Calu3 (cell line): ENCODE results near the gene KCNH5. TPM values are rescaled to one million over a fixed set of nuclear protein-coding genes. Genes with fewer than 3 reads are reported as not detected.

Experiments
- BruUV-seq: library from RNA; stranded (reverse); fragments of 400-500 nt; replicated peaks from 2 replicates; lab custom pipeline; 2021; lab: Mats Ljungman, UMichigan
- CTCF ChIA-PET: fragments of 300-600 bp; sonication (Branson Sonifier 250); formaldehyde crosslinking; loops from one replicate; lab custom pipeline; 2022; ENCODE audit warnings: antibody characterized with exemption; lab: Charles Lee
- DNase-seq: peaks from one replicate; pipeline ENCODE4 v3.0.0; 2022
- H3K27ac Mint-ChIP-seq: one replicate; pipeline ENCODE4 v1.8.0; 2022; ENCODE audit warnings: mixed read lengths; ENCODE audit not compliant: unreplicated experiment
- H3K27me3 Mint-ChIP-seq: one replicate; pipeline ENCODE4 v1.8.0; 2022; ENCODE audit warnings: mixed read lengths; ENCODE audit not compliant: unreplicated experiment
- H3K36me3 Mint-ChIP-seq: one replicate; pipeline ENCODE4 v1.8.0; 2022; ENCODE audit warnings: mild to moderate bottlenecking, moderate library complexity, mixed read lengths; ENCODE audit not compliant: insufficient read depth, unreplicated experiment
- H3K4me1 Mint-ChIP-seq: one replicate; pipeline ENCODE4 v1.8.0; 2022; ENCODE audit warnings: mild to moderate bottlenecking, low read depth, mixed read lengths; ENCODE audit not compliant: unreplicated experiment
- H3K4me3 Mint-ChIP-seq: one replicate; pipeline ENCODE4 v1.8.0; 2022; ENCODE audit warnings: mild to moderate bottlenecking, low read depth, moderate library complexity, mixed read lengths; ENCODE audit not compliant: unreplicated experiment
- H3K9me3 Mint-ChIP-seq: one replicate; pipeline ENCODE4 v1.8.0; 2022; ENCODE audit warnings: low read depth, mixed read lengths; ENCODE audit not compliant: unreplicated experiment
- intact Hi-C: fragments of 100-400 bp; cut with micrococcal nuclease; formaldehyde crosslinking; loops from one replicate; pipeline ENCODE4 v1.10.0; 2022; ENCODE audit not compliant: unreplicated experiment
- total RNA-seq: library from RNA; stranded (reverse); gene quantifications from 2 replicates; pipeline ENCODE4 v1.2.3, GENCODE V29; 2022
- TF ChIP-seq, protein P1 (sequence below): fragments of 200-600 bp; IDR thresholded peaks from one replicate; pipeline ENCODE4 v1.8.0; 2022; ENCODE audit warnings: antibody characterized with exemption; ENCODE audit not compliant: unreplicated experiment

The KCNH5 gene
- total RNA-seq, 1 experiment from 2014 or later = not detected

GRCh38 chr14:63032641-63033040 lies 12.6 kb downstream of the KCNH5 start:
- Mint-ChIP-seq H3K9me3 (no peaks in the 10 kb centered on the region), H3K4me1 (no peaks in the 10 kb centered on the region), H3K4me3 (no peak overlapping the region), H3K36me3 (no peaks in the 10 kb centered on the region), H3K27me3 (no peaks in the 10 kb centered on the region), H3K27ac (no peak overlapping the region)
- no peak for DNase-seq
- TF ChIP-seq, protein P1, sequence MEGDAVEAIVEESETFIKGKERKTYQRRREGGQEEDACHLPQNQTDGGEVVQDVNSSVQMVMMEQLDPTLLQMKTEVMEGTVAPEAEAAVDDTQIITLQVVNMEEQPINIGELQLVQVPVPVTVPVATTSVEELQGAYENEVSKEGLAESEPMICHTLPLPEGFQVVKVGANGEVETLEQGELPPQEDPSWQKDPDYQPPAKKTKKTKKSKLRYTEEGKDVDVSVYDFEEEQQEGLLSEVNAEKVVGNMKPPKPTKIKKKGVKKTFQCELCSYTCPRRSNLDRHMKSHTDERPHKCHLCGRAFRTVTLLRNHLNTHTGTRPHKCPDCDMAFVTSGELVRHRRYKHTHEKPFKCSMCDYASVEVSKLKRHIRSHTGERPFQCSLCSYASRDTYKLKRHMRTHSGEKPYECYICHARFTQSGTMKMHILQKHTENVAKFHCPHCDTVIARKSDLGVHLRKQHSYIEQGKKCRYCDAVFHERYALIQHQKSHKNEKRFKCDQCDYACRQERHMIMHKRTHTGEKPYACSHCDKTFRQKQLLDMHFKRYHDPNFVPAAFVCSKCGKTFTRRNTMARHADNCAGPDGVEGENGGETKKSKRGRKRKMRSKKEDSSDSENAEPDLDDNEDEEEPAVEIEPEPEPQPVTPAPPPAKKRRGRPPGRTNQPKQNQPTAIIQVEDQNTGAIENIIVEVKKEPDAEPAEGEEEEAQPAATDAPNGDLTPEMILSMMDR = no peak
- intact Hi-C loops = no loop called here
- BruUV-seq = no TSS peak
- CTCF ChIA-PET = interaction anchor here (0.5 to 0.7 kb wide), 2 partner anchors 80 to 281 kb away, joined by 3 to 4 read pairs; no protein-coding TSS in a partner anchor

GRCh38 chr14:63032076-63032475 lies 13.2 kb downstream of the KCNH5 start:
- H3K9me3 Mint-ChIP-seq = no peaks in the 10 kb centered on the region
- no TSS peak for BruUV-seq
- no peak overlapping the region for H3K27ac Mint-ChIP-seq
- no peaks in the 10 kb centered on the region for H3K4me1 Mint-ChIP-seq
- CTCF ChIA-PET = interaction anchor here (0.5 to 0.7 kb wide), 2 partner anchors 81 to 282 kb away, joined by 3 to 4 read pairs; no protein-coding TSS in a partner anchor
- TF ChIP-seq, protein P1 = no peak
- intact Hi-C loops = no loop called here
- no peak overlapping the region for H3K4me3 Mint-ChIP-seq
- H3K36me3 Mint-ChIP-seq = no peaks in the 10 kb centered on the region
- no peak for DNase-seq
- H3K27me3 Mint-ChIP-seq = no peaks in the 10 kb centered on the region

DNA sequence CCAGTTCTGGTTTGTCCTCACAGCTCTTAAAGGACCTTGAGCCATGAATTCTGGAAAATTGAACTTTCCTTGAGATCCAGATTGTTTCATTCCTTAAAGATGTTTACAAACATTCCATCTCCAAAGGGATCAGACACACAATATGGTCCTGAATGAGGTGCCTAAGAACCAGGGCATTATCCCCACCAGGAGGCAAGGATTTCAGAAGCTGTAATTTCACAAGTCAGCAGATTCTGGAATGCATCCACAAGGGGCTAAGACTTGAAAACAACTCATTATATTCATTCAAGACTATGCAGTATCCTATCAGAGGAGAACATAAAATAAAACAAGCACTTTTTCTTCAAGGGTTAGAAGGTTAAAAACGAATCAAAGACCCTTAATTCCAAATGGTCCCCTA lies 15.1 kb downstream of the KCNH5 start:
- intact Hi-C loops = no loop called here
- H3K4me3 Mint-ChIP-seq = no peak overlapping the region
- H3K4me1 Mint-ChIP-seq = no peaks in the 10 kb centered on the region
- CTCF ChIA-PET = no interaction called here
- no TSS peak for BruUV-seq
- DNase-seq = no peak
- H3K27ac Mint-ChIP-seq = no peak overlapping the region
- no peaks in the 10 kb centered on the region for H3K27me3 Mint-ChIP-seq
- no peaks in the 10 kb centered on the region for H3K36me3 Mint-ChIP-seq
- TF ChIP-seq, protein P1 = no peak
- peaks cover 2% of the 10 kb centered on the region for H3K9me3 Mint-ChIP-seq

DNA sequence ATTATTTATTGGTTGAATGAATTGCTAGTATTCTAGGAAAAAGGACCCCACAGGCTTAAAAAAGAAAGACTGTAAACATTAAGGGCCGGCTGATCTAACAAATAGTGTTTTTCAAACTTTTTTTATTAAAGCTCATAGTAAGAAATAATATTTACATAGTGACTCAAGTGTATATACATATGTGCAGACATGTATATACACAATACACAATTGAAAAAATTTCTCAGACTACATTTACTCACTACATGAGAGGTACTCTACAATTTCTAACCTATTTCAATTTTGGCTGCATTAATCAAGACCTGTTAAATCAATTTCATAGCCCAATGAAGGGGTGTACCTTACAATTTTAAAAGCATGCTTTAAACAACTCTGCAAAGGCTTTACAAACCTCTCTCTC lies 17.5 kb downstream of the KCNH5 start:
- intact Hi-C loops = no loop called here
- no peaks in the 10 kb centered on the region for H3K27me3 Mint-ChIP-seq
- H3K4me1 Mint-ChIP-seq = no peaks in the 10 kb centered on the region
- no peak overlapping the region for H3K27ac Mint-ChIP-seq
- peaks cover 2% of the 10 kb centered on the region for H3K9me3 Mint-ChIP-seq
- BruUV-seq = no TSS peak
- no peak for DNase-seq
- TF ChIP-seq, protein P1 = no peak
- CTCF ChIA-PET = no interaction called here
- H3K4me3 Mint-ChIP-seq = no peak overlapping the region
- no peaks in the 10 kb centered on the region for H3K36me3 Mint-ChIP-seq
